GM12865 (cell line): Measurements from ENCODE around the gene ERG.

ENCODE experiments used
- DNase-seq: peaks from one replicate; pipeline ENCODE4 v3.0.0; 2010; ENCODE audit warnings: low read depth
- H3K4me3 ChIP-seq: 2 replicates; pipeline ENCODE4 v1.5.1; 2011; ENCODE audit warnings: mild to moderate bottlenecking, low read depth, low read length, control low read depth
- TF ChIP-seq, protein P1 (sequence below): IDR thresholded peaks from 2 replicates; pipeline ENCODE4 v1.5.1; 2011; ENCODE audit warnings: low read length, control low read depth, low read depth, inconsistent platforms; ENCODE audit not compliant: insufficient read depth; ENCODE audit errors: missing control alignments

ERG gene

DNA sequence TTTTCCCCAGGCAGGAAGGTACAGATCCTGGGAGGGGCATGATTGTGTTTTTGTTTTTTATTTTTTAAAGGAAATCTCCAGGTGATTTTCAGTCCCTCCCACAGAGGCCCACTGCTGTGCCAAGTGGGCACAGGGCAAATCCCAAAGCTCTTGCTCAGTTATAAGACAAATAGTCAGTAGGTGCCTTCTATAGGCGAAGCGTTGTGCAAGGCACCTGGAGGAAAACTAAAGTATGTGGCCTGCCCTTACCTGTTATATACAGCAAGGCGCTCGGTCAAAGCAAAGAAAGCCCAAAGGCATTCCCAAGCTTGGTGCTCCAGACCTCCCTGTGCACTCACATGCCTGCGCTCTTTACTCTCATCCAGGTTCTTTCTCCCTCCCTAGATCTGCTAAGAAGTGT, 160.5 kb downstream of the ERG start:
- H3K4me3 ChIP-seq = no peak overlapping the region
- no peak for DNase-seq
- TF ChIP-seq, protein P1, sequence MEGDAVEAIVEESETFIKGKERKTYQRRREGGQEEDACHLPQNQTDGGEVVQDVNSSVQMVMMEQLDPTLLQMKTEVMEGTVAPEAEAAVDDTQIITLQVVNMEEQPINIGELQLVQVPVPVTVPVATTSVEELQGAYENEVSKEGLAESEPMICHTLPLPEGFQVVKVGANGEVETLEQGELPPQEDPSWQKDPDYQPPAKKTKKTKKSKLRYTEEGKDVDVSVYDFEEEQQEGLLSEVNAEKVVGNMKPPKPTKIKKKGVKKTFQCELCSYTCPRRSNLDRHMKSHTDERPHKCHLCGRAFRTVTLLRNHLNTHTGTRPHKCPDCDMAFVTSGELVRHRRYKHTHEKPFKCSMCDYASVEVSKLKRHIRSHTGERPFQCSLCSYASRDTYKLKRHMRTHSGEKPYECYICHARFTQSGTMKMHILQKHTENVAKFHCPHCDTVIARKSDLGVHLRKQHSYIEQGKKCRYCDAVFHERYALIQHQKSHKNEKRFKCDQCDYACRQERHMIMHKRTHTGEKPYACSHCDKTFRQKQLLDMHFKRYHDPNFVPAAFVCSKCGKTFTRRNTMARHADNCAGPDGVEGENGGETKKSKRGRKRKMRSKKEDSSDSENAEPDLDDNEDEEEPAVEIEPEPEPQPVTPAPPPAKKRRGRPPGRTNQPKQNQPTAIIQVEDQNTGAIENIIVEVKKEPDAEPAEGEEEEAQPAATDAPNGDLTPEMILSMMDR = no peak

DNA sequence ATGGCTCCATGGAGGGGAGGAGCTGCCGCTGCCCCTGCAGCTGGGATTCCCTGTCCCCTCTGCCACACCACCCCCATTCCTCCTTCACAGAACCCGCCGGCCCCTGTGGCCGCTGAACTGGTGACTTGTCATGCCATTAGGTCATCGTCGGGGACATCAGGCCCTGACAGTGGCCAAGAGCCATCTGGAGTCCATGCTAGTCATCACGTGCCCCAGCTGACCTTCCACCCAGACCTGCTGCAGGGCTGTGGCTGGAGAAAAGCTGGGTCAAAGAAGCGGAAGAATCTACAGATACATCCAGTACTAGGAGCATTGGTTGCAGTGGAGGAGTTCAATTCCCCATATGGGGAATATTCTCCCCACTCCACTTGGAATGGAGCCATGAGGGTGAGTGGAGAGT, 163.4 kb downstream of the ERG start:
- TF ChIP-seq, protein P1 = no peak
- no peak for DNase-seq
- H3K4me3 ChIP-seq = no peak overlapping the region

DNA sequence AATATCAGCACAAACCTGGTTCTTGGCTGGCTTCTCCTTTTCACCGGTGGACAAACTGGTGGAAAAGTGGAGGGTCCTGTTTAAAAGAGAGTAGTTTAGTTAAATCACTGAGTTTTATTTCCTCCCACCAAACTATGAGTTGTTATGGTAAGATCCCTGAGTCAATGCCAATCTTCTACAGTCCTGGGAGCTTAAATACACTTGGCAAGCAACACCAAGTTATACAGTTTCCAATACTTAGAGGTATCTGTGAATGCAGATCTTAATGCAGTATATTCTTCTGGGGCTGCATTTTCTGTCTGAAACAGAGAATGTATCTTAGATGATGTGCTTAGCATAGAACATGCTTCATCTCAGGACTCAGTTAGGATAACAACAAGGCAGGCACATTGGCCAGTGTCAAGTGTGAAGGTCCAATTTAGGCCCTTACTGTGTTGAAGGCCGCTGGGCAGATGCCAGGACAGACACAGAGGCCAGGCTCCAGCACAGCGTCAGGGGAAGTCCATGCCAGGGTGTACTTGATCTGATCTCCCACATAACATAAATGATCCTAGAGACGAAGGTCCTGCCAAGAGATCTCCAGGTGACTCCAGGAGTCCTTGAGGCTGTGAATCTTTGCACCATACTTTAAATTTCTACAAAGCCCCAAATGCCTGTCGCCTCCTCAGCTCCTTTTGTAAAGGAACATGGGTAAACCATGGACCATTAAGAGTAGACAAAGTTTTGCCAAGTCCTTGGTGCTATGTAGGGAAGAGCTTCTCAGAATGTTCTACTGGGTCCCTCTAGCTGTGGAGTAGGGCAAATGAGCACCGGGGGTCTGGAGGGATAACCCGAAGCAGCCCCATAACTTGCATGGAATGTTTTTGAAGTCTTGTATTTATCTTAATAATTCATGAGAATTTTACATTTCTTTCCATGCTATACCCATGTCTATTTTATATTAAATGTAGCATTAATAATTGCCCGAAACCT, 164.7 kb downstream of the ERG start:
- DNase-seq = peak; percentile 20
- TF ChIP-seq, protein P1 = peak; percentile 23
- H3K4me3 ChIP-seq = no peak overlapping the region

DNA sequence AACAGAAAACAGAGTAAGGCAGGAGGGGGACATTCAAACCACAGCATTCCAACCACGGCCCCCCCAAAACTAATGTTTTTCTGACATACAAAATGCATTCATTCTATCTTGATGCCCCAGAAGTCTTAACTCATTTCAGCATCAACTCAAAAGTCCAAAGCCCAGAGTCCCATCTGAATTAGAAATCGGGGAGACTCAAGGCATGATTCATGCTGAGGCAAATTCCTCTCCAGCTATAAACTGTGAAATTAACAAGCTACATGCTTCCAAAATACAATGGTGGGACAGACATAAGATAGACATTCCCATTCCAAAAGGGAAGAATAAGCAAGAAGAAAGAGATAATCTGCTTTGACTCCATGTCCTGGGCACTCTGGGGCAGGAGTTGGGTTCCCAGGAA, 167.6 kb downstream of the ERG start:
- no peak for DNase-seq
- no peak overlapping the region for H3K4me3 ChIP-seq
- TF ChIP-seq, protein P1 = no peak
